H9 (cell line): ENCODE measurements around the gene ZNF248. TPM values are rescaled to one million over a fixed set of nuclear protein-coding genes. Genes with fewer than 3 reads are reported as not detected.

ENCODE experiments used
- DNase-seq: peaks from one replicate; pipeline ENCODE4 v3.0.0-alpha.2; 2017
- H2AFZ ChIP-seq: one replicate; pipeline ENCODE4 v1.6.1; 2013; ENCODE audit warnings: mild to moderate bottlenecking, low read length, control low read depth, moderate library complexity
- H2AK5ac ChIP-seq: 2 replicates; pipeline ENCODE4 v1.6.1; 2013; ENCODE audit warnings: low read length, control low read depth, mixed read lengths; ENCODE audit not compliant: insufficient read length
- H2BK120ac ChIP-seq: one replicate; pipeline ENCODE4 v1.6.1; 2013; ENCODE audit warnings: low read depth, mild to moderate bottlenecking, low read length, control low read depth, inconsistent platforms; ENCODE audit not compliant: poor library complexity, severe bottlenecking
- H2BK12ac ChIP-seq: 2 replicates; pipeline ENCODE4 v1.6.1; 2013; ENCODE audit warnings: low read length, control low read depth, mixed read lengths, low read depth; ENCODE audit not compliant: insufficient read length
- H2BK15ac ChIP-seq: 2 replicates; pipeline ENCODE4 v1.6.1; 2013; ENCODE audit warnings: low read depth, low read length, control low read depth
- H2BK20ac ChIP-seq: one replicate; pipeline ENCODE4 v1.6.1; 2013; ENCODE audit warnings: low read depth, mild to moderate bottlenecking, low read length, control low read depth, inconsistent platforms; ENCODE audit not compliant: poor library complexity, severe bottlenecking
- H2BK5ac ChIP-seq: 2 replicates; pipeline ENCODE4 v1.6.1; 2013; ENCODE audit warnings: low read length, control low read depth, mixed read lengths; ENCODE audit not compliant: insufficient read length
- H3K14ac ChIP-seq: 2 replicates; pipeline ENCODE4 v1.6.1; 2013; ENCODE audit warnings: low read length, control low read depth; ENCODE audit not compliant: insufficient read depth
- H3K18ac ChIP-seq: 2 replicates; pipeline ENCODE4 v1.6.1; 2013; ENCODE audit warnings: low read depth, mild to moderate bottlenecking, mixed read lengths, low read length, control low read depth; ENCODE audit not compliant: insufficient read length
- H3K23ac ChIP-seq: 2 replicates; pipeline ENCODE4 v1.6.1; 2013; ENCODE audit warnings: low read length, control low read depth, mixed read lengths, low read depth; ENCODE audit not compliant: insufficient read length
- H3K23me2 ChIP-seq: 2 replicates; pipeline ENCODE4 v1.6.1; 2013; ENCODE audit warnings: low read depth, mild to moderate bottlenecking, mixed read lengths, low read length, control low read depth; ENCODE audit not compliant: insufficient read length, poor library complexity, severe bottlenecking
- H3K27ac ChIP-seq: 2 replicates; pipeline ENCODE4 v1.5.1; 2013; ENCODE audit warnings: low read length, control low read depth, mixed read lengths, low read depth; ENCODE audit not compliant: insufficient read length
- H3K27me3 ChIP-seq: 2 replicates; pipeline ENCODE4 v1.6.1; 2013; ENCODE audit warnings: low read length, control low read depth, inconsistent platforms; ENCODE audit not compliant: insufficient read depth
- H3K4ac ChIP-seq: 2 replicates; pipeline ENCODE4 v1.6.1; 2013; ENCODE audit warnings: low read depth, mild to moderate bottlenecking, control low read depth, inconsistent platforms, low read length, moderate library complexity
- H3K4me1 ChIP-seq: 2 replicates; pipeline ENCODE4 v1.6.1; 2013; ENCODE audit warnings: low read length, control low read depth, inconsistent platforms; ENCODE audit not compliant: insufficient read depth
- H3K4me2 ChIP-seq: 2 replicates; pipeline ENCODE4 v1.6.1; 2013; ENCODE audit warnings: low read length, control low read depth, mixed read lengths; ENCODE audit not compliant: insufficient read length, insufficient read depth
- H3K56ac ChIP-seq: 2 replicates; pipeline ENCODE4 v1.6.1; 2013; ENCODE audit warnings: low read depth, mild to moderate bottlenecking, mixed read lengths, low read length, control low read depth; ENCODE audit not compliant: insufficient read length
- H3K79me1 ChIP-seq: 2 replicates; pipeline ENCODE4 v1.6.1; 2013; ENCODE audit warnings: low read depth, mild to moderate bottlenecking, moderate library complexity, low read length, control low read depth, inconsistent platforms; ENCODE audit not compliant: insufficient read depth, poor library complexity, severe bottlenecking
- H3K79me2 ChIP-seq: 2 replicates; pipeline ENCODE4 v1.6.1; 2013; ENCODE audit warnings: low read length, control low read depth, inconsistent platforms; ENCODE audit not compliant: insufficient read depth
- H3K9ac ChIP-seq: 2 replicates; pipeline ENCODE4 v1.6.1; 2013; ENCODE audit warnings: low read length, control low read depth, mixed read lengths; ENCODE audit not compliant: insufficient read length; ENCODE audit errors: extremely low read depth
- H3K9me3 ChIP-seq: one replicate; pipeline ENCODE4 v1.6.1; 2013; ENCODE audit warnings: low read depth, low read length, inconsistent platforms; ENCODE audit not compliant: control insufficient read depth
- H3T11ph ChIP-seq: one replicate; pipeline ENCODE4 v1.6.1; 2013; ENCODE audit warnings: mild to moderate bottlenecking, low read length, control low read depth, inconsistent platforms
- H4K20me1 ChIP-seq: one replicate; pipeline ENCODE4 v1.6.1; 2013; ENCODE audit not compliant: control insufficient read depth, insufficient read length, insufficient read depth
- H4K5ac ChIP-seq: 2 replicates; pipeline ENCODE4 v1.6.1; 2013; ENCODE audit warnings: low read depth, mild to moderate bottlenecking, mixed read lengths, low read length, control low read depth; ENCODE audit not compliant: insufficient read length
- H4K8ac ChIP-seq: replicated peaks from 2 replicates; pipeline ENCODE4 v1.6.1; 2013; ENCODE audit warnings: low read length, control low read depth, mixed read lengths, low read depth; ENCODE audit not compliant: insufficient read length
- H4K91ac ChIP-seq: 2 replicates; pipeline ENCODE4 v1.6.1; 2013; ENCODE audit warnings: low read depth, mild to moderate bottlenecking, moderate library complexity, mixed read lengths, low read length, control low read depth; ENCODE audit not compliant: insufficient read length
- H3K27ac Mint-ChIP-seq, 3 experiments: 2 replicates in 2 of 3; 3 replicates in 1 of 3; pipeline ENCODE4 v1.8.0; 2020 to 2021; ENCODE audit warnings: mixed read lengths in 3 of 3, mild to moderate bottlenecking in 1 of 3, moderate library complexity in 1 of 3
- H3K27me3 Mint-ChIP-seq: 2 replicates; pipeline ENCODE4 v1.8.0; 2021; ENCODE audit warnings: low read depth, mild to moderate bottlenecking, moderate library complexity, mixed read lengths
- H3K36me3 Mint-ChIP-seq, 3 experiments: 2 replicates in 2 of 3; 3 replicates in 1 of 3; pipeline ENCODE4 v1.8.0; 2020 to 2021; ENCODE audit warnings: low read depth in 3 of 3, mixed read lengths in 3 of 3; ENCODE audit not compliant: insufficient read depth in 1 of 3
- H3K4me1 Mint-ChIP-seq, 2 experiments: 2 replicates each; pipeline ENCODE4 v1.8.0; 2020; ENCODE audit warnings: mixed read lengths in 2 of 2
- H3K4me3 Mint-ChIP-seq, 2 experiments: 2 replicates in 1 of 2; 3 replicates in 1 of 2; pipeline ENCODE4 v1.8.0; 2020 to 2021; ENCODE audit warnings: mild to moderate bottlenecking in 2 of 2, mixed read lengths in 2 of 2, moderate library complexity in 1 of 2
- H3K9me3 Mint-ChIP-seq, 2 experiments: 2 replicates in 1 of 2; 3 replicates in 1 of 2; pipeline ENCODE4 v1.8.0; 2020; ENCODE audit warnings: mild to moderate bottlenecking in 2 of 2, mixed read lengths in 2 of 2, moderate library complexity in 1 of 2
- CTCF ChIP-seq: fragments of 200-600 bp; sonication (generic); conservative IDR thresholded peaks from 3 replicates; pipeline ENCODE4 v1.8.0; 2021; ENCODE audit warnings: antibody characterized with exemption, mild to moderate bottlenecking
- WGBS: extraction: QIAGEN DNeasy Blood & Tissue Kit; methylation state at CpG from one replicate; pipeline ENCODE4 v1.1.7; 2013; ENCODE audit warnings: missing lambda C conversion rate, low lambda C conversion rate, mixed read lengths; ENCODE audit not compliant: insufficient read length; ENCODE audit errors: extremely low coverage; 5-methylcytosine and 5-hydroxymethylcytosine counted together
- total RNA-seq: library from RNA; stranded (reverse); gene quantifications from 2 replicates; pipeline ENCODE4 v1.2.1, GENCODE V29; 2021

The ZNF248 gene
- total RNA-seq, 1 experiment from 2014 or later: 5.4 TPM

GRCh38 chr10:37763132-37763531 lies 94.3 kb downstream of the ZNF248 start:
- Mint-ChIP-seq H3K4me1 (no peaks in the 10 kb centered on the region), H3K4me3 (no peak overlapping the region), H3K9me3 (peaks cover 82 to 93% of the 10 kb centered on the region in 2 experiments), H3K36me3 (peaks cover 17 to 23% (median 20%) of the 10 kb centered on the region in 3 experiments; a peak in 6 of 7 replicates), H3K27ac (no peak overlapping the region), H3K27me3 (peaks cover 2% of the 10 kb centered on the region; the same call in 1 of the 2 replicates)
- Histone ChIP-seq H3K4ac (no peak overlapping the region), H3K18ac (no peak overlapping the region), H2BK20ac (no peak overlapping the region), H2BK120ac (no peak overlapping the region), H3K4me1 (no peaks in the 10 kb centered on the region), H2BK5ac (no peak overlapping the region), H3K9me3 (peaks cover 52% of the 10 kb centered on the region), H4K91ac (no peak overlapping the region), H3K9ac (no peak overlapping the region), H3K79me2 (no peaks in the 10 kb centered on the region), H4K20me1 (no peaks in the 10 kb centered on the region), H4K8ac (no peak overlapping the region), H2AK5ac (no peak overlapping the region), H3K79me1 (no peaks in the 10 kb centered on the region), H4K5ac (no peak overlapping the region), H3K23ac (no peak overlapping the region), H2AFZ (no peak overlapping the region), H3K27ac (no peak overlapping the region), H3K27me3 (no peaks in the 10 kb centered on the region), H3K23me2 (no peaks in the 10 kb centered on the region), H2BK15ac (no peak overlapping the region), H3K14ac (no peak overlapping the region), H3T11ph (no peak overlapping the region), H3K56ac (no peak overlapping the region), H2BK12ac (no peak overlapping the region), H3K4me2 (no peak overlapping the region)
- no CpG with 5 or more reads among the region's 3 CpGs for WGBS
- no peak for DNase-seq
- TF ChIP-seq CTCF: no peak
